H7 (cell line): ENCODE measurements around the gene SHROOM3. TPM values are rescaled to one million over a fixed set of nuclear protein-coding genes. Genes with fewer than 3 reads are reported as not detected.

ENCODE experiments used
- DNase-seq: peaks from one replicate; pipeline ENCODE4 v3.0.0; 2012
- H3K27me3 ChIP-seq: 2 replicates; pipeline ENCODE4 v1.6.0; 2011; ENCODE audit warnings: mild to moderate bottlenecking, low read length; ENCODE audit not compliant: control insufficient read depth, insufficient read depth
- H3K36me3 ChIP-seq: replicated peaks from 2 replicates; pipeline ENCODE4 v1.5.1; 2011; ENCODE audit warnings: low read length; ENCODE audit not compliant: control insufficient read depth, insufficient read depth
- H3K4me3 ChIP-seq: 2 replicates; pipeline ENCODE4 v1.5.1; 2011; ENCODE audit warnings: low read depth, mild to moderate bottlenecking, control low read depth, low read length, moderate library complexity; ENCODE audit not compliant: insufficient read depth
- total RNA-seq: library from RNA; depleted of rRNA; stranded (reverse); fragments of >200 nt; shearing (Covaris generic); gene quantifications from 2 replicates; pipeline ENCODE4 v1.2.3, GENCODE V29; 2014

The SHROOM3 gene
- total RNA-seq, 1 experiment from 2014 or later: 52.8 TPM

GRCh38 chr4:76494871-76495590, 60.0 kb downstream of the SHROOM3 start:
- H3K4me3 ChIP-seq: no peak overlapping the region
- H3K27me3 ChIP-seq: no peaks in the 10 kb centered on the region
- no peak for DNase-seq
- H3K36me3 ChIP-seq: no peaks in the 10 kb centered on the region

DNA sequence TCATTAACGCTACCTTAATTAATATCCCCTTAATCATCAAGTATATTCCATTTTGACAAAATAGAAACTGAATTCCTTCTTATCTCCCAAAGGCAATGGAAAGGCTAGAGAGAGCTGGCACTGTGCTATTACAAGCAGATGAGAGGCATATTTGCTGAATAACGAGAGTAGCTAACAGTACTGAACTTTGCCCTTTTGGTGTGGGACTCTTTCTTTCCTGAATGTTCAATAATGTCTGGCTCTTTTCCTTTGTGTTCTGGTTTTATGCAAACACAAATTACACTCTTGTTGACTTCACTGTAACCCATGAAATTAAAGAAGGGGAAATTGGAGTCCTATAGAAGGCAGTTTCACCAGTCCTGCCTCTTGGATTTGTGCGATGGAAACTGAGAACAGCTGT, 63.5 kb downstream of the SHROOM3 start:
- Histone ChIP-seq H3K36me3 (no peaks in the 10 kb centered on the region), H3K4me3 (no peak overlapping the region), H3K27me3 (no peaks in the 10 kb centered on the region)
- no peak for DNase-seq

DNA sequence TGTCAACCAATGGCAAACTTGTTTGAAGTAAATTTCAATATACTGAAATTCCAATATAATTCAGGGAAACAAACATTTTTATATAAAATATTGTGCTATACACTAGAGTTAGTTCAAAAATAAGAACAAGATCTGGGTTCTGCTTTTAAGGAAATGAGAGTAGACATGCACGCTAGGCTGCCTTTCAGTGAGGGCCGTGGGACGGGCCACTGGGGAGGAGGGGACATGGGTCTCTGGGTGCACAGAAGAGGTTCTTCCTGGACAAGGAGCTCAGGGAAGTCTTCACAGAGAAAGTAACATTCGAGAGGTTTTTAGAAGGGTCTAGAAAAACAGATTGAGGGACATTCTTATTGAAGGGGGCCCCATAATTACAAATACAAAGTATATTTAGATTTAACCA, 64.4 kb downstream of the SHROOM3 start:
- no peak for DNase-seq
- Histone ChIP-seq H3K27me3 (no peaks in the 10 kb centered on the region), H3K4me3 (no peak overlapping the region), H3K36me3 (no peaks in the 10 kb centered on the region)

- no peaks in the 10 kb centered on the region for H3K27me3 ChIP-seq
- H3K36me3 ChIP-seq: no peaks in the 10 kb centered on the region
- no peak for DNase-seq
- no peak overlapping the region for H3K4me3 ChIP-seq
Observed at GRCh38 chr4:76502886-76503285, 67.9 kb downstream of the SHROOM3 start.

DNA sequence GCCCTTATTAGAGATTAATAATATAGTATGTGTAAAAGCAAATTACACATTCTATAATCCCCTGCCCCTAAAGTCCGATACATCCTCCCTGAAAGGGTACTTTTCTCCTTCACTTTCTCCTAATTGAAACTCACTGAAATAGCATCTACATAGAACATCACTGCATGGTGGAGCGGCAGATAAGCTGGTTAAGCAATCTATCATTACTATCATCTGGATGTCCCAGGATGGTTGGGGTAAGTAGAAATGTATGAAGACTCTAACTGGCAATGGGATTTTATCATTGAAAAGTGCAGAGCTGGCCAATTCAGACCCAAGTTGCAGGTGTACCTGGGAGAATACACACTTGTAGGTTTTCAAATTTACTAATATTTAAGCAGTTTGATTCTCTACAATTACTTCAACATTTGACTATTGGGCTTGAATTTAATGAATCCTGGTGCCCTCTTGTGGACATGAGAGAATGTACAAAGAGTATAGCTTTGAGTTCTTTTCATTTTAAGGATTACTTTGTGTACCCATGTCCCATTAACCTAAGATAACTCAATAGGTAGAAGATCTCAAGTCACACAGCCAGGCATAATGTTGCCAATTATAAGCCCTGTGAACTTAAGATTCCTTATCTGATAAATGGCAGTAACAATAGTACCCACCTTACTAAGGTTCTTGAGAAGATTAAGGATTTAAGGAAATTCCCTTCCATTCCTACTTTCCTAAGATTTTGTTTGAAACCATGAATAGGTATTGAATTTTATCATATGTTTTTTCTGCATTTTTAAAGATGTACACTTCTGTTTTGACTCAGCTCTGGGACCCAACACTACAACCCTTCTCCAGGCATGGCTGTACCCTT, 69.8 kb downstream of the SHROOM3 start:
- no peaks in the 10 kb centered on the region for H3K36me3 ChIP-seq
- peak; percentile 51 for DNase-seq

GRCh38 chr4:76511947-76512346, 76.9 kb downstream of the SHROOM3 start:
- DNase-seq: no peak
- Histone ChIP-seq H3K36me3 (no peaks in the 10 kb centered on the region), H3K4me3 (no peak overlapping the region)

More for the DNA sequence above, 69.8 kb downstream of the SHROOM3 start:
- no peaks in the 10 kb centered on the region for H3K27me3 ChIP-seq
- H3K4me3 ChIP-seq: no peak overlapping the region

GRCh38 chr4:76513482-76513881, 78.5 kb downstream of the SHROOM3 start:
- H3K27me3 ChIP-seq: no peaks in the 10 kb centered on the region
- DNase-seq: no peak
- no peaks in the 10 kb centered on the region for H3K36me3 ChIP-seq
- H3K4me3 ChIP-seq: no peak overlapping the region

More at GRCh38 chr4:76511947-76512346, 76.9 kb downstream of the SHROOM3 start:
- no peaks in the 10 kb centered on the region for H3K27me3 ChIP-seq

DNA sequence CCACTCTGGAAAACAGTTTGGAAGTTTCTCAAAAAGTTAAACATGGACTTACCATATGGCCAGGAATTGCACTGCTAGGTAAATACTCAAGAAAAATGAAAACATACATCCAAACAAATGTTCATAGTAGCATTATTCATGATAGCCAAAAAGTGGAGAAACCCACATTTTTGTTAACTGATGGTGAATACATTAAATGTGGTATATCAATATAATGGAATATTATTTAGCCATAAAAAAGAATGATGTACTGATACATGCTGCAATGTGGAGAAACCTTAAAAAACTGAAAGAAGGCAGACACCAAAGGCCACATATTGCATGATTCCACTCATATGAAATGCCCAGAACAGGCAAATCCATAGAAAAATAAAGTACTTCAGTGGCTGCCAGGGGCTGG, 79.1 kb downstream of the SHROOM3 start:
- Histone ChIP-seq H3K36me3 (no peaks in the 10 kb centered on the region), H3K4me3 (no peak overlapping the region), H3K27me3 (no peaks in the 10 kb centered on the region)
- no peak for DNase-seq

GRCh38 chr4:76515975-76516843, 81.2 kb downstream of the SHROOM3 start:
- no peak for DNase-seq
- Histone ChIP-seq H3K36me3 (no peaks in the 10 kb centered on the region), H3K4me3 (no peak overlapping the region), H3K27me3 (no peaks in the 10 kb centered on the region)

DNA sequence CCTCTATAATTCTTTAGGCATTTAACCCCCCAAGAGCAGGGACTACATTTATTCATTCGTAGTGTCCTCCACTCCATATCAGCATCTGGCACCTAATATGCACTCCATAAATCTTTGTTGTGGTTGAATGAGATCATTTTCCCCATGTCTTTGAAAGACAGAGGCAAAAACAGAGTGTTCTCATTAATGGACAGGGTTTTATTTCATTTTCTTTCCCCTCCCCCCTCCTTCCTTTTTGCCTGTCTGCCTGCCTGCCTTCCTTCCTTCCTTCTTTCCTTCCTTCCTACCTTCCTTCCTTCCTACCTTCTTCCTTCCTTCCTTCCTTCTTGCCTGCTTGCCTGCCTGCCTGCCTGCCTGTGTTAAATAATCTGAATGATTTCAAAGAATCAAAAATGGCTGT, 83.2 kb downstream of the SHROOM3 start:
- no peaks in the 10 kb centered on the region for H3K27me3 ChIP-seq
- no peak overlapping the region for H3K4me3 ChIP-seq
- DNase-seq: no peak
- no peaks in the 10 kb centered on the region for H3K36me3 ChIP-seq

DNA sequence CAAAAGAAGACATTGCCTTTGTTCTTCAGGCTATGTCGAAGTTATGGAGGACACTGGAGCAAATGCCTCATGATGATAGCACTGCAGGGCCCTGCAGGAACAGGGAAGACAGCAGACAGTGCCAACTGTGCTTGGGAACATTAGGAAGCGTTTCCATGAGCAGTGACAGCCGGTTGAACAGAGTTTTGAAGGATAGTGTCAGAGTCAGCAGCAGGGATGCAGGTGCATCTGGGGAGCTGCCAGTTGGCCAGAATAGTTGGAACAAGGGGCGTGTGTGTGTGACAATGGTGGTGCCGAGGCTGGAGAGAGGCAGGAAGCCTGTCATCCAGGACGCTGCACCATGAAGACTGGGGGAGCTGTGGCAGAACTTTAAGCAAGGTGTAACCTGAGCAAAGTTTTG, 88.6 kb downstream of the SHROOM3 start:
- Histone ChIP-seq H3K4me3 (no peak overlapping the region), H3K36me3 (no peaks in the 10 kb centered on the region), H3K27me3 (no peaks in the 10 kb centered on the region)
- no peak for DNase-seq

DNA sequence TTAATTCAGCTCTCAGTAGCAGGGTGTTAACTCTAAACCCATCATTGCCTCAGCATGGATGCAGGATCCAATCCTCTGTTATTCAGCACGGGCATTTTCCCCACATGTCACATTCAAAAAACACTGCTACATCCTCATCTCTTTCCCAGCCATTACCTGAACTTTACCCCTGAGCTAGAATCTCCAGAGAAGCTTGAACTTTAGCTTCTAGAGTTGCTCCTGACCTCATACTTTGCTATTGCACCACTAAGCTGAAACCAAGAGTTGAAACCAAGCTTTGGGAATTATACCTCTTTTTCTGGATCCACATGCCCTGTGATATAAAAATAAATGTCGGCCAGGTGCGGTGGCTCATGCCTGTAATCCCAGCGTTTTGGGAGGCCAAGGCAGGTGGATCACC, 90.7 kb downstream of the SHROOM3 start:
- no peak overlapping the region for H3K4me3 ChIP-seq
- no peaks in the 10 kb centered on the region for H3K36me3 ChIP-seq
- no peak for DNase-seq
- no peaks in the 10 kb centered on the region for H3K27me3 ChIP-seq

GRCh38 chr4:76526585-76526990, 91.6 kb downstream of the SHROOM3 start:
- H3K36me3 ChIP-seq: no peaks in the 10 kb centered on the region
- no peak for DNase-seq
- H3K27me3 ChIP-seq: no peaks in the 10 kb centered on the region
- H3K4me3 ChIP-seq: no peak overlapping the region

GRCh38 chr4:76527666-76528065, 92.6 kb downstream of the SHROOM3 start:
- no peaks in the 10 kb centered on the region for H3K36me3 ChIP-seq
- DNase-seq: no peak

More at GRCh38 chr4:76527666-76528065, 92.6 kb downstream of the SHROOM3 start:
- Histone ChIP-seq H3K4me3 (no peak overlapping the region), H3K27me3 (no peaks in the 10 kb centered on the region)
